Esophagus squamous epithelium (tissue), 4 donors: ENCODE data around the gene FKBP11.

ENCODE experiments used
- POLR2A ChIP-seq, 4 donors: fragments of 450-650 bp; IDR thresholded peaks; one replicate each; pipeline ENCODE4 v1.6.1; 2017; ENCODE audit warnings: antibody characterized with exemption in 4 of 4, mild to moderate bottlenecking in 4 of 4, moderate library complexity in 3 of 4
- TF ChIP-seq, protein P1 (sequence below), 6 experiments: fragments of 450-650 bp in 4 of 6; fragments of 200-600 bp in 2 of 6; sonication (generic) in 2 of 6; IDR thresholded peaks; one replicate each; pipeline ENCODE4 v1.5.1; 2016 to 2019; ENCODE audit warnings: antibody characterized with exemption in 6 of 6, mild to moderate bottlenecking in 4 of 6, moderate library complexity in 4 of 6

DNA sequence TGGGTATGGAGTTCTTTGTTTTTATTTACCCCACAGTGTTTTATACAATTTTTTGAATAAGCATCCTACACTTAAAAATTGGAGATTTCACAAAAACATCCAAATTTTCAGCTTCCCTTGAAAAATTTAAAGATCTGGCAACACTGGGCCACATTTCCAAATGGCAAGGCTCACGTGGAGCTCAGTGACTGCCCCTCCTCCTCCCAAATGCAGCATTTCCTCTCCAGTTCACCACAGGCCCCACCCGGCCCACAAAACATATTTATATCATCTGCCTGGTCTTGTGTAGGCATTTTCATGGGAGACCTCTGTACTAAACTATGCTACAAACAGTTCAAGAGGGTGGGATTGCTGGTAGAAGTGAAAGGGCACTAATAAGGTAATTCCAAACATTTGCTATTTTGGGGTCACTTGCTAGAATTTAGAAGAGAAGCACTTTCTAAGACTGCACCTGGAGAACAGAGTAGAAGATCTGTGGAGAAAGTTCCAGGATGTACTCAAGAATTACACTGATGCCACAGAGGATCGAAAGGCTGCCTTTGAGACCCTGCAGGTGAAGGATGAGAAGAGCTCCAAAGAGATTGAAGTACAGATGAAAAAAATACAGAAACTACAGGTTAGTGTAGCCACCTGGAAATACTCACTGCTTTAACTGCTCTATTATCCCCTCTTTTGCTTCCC lies 7.3 kb downstream of the FKBP11 start:
- TF ChIP-seq, protein P1, sequence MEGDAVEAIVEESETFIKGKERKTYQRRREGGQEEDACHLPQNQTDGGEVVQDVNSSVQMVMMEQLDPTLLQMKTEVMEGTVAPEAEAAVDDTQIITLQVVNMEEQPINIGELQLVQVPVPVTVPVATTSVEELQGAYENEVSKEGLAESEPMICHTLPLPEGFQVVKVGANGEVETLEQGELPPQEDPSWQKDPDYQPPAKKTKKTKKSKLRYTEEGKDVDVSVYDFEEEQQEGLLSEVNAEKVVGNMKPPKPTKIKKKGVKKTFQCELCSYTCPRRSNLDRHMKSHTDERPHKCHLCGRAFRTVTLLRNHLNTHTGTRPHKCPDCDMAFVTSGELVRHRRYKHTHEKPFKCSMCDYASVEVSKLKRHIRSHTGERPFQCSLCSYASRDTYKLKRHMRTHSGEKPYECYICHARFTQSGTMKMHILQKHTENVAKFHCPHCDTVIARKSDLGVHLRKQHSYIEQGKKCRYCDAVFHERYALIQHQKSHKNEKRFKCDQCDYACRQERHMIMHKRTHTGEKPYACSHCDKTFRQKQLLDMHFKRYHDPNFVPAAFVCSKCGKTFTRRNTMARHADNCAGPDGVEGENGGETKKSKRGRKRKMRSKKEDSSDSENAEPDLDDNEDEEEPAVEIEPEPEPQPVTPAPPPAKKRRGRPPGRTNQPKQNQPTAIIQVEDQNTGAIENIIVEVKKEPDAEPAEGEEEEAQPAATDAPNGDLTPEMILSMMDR (IDR thresholded peaks at IDR 0.05) = no peak
- no peak for TF ChIP-seq POLR2A (IDR thresholded peaks at IDR 0.05)
